BJ (cell line): ENCODE measurements around the gene HSP90AB1. TPM values are rescaled to one million over a fixed set of nuclear protein-coding genes. Genes with fewer than 3 reads are reported as not detected.

Experiments used
- CTCF ChIA-PET: fragments of 350-600 bp; formaldehyde crosslinking; extraction: SDS; loops from one replicate; lab custom pipeline; 2021; ENCODE audit warnings: antibody characterized with exemption, inconsistent platforms; lab: Yijun Ruan, JAX
- POLR2A ChIA-PET: fragments of 300-600 bp; sonication (Branson Sonifier 250); formaldehyde crosslinking; extraction: SDS; loops from one replicate; lab custom pipeline; 2021; ENCODE audit warnings: antibody characterized with exemption; lab: Charles Lee
- DNase-seq: peaks from one replicate; pipeline ENCODE4 v3.0.0-alpha.2; 2011; ENCODE audit warnings: low read depth
- H3K27me3 ChIP-seq: 2 replicates; pipeline ENCODE4 v1.6.0; 2011; ENCODE audit warnings: low read length; ENCODE audit not compliant: control insufficient read depth, insufficient read depth
- H3K36me3 ChIP-seq: 2 replicates; pipeline ENCODE4 v1.5.1; 2011; ENCODE audit warnings: low read length; ENCODE audit not compliant: control insufficient read depth, insufficient read depth
- H3K4me3 ChIP-seq: 2 replicates; pipeline ENCODE4 v1.5.1; 2011; ENCODE audit warnings: low read depth, mild to moderate bottlenecking, control low read depth, low read length
- polyA plus RNA-seq: library from polyadenylated mRNA; depleted of rRNA; stranded (reverse); fragments of >200 nt; gene quantifications from 2 replicates; pipeline ENCODE4 v1.2.3, GENCODE V29; 2011
- TF ChIP-seq, protein P1 (sequence below): IDR thresholded peaks from 2 replicates; pipeline ENCODE4 v1.5.1; 2011; ENCODE audit warnings: low read depth, mild to moderate bottlenecking, control low read depth, inconsistent platforms, low read length, moderate library complexity; ENCODE audit not compliant: insufficient read depth

The HSP90AB1 gene
- polyA plus RNA-seq, 1 experiment, result 578 TPM

DNA sequence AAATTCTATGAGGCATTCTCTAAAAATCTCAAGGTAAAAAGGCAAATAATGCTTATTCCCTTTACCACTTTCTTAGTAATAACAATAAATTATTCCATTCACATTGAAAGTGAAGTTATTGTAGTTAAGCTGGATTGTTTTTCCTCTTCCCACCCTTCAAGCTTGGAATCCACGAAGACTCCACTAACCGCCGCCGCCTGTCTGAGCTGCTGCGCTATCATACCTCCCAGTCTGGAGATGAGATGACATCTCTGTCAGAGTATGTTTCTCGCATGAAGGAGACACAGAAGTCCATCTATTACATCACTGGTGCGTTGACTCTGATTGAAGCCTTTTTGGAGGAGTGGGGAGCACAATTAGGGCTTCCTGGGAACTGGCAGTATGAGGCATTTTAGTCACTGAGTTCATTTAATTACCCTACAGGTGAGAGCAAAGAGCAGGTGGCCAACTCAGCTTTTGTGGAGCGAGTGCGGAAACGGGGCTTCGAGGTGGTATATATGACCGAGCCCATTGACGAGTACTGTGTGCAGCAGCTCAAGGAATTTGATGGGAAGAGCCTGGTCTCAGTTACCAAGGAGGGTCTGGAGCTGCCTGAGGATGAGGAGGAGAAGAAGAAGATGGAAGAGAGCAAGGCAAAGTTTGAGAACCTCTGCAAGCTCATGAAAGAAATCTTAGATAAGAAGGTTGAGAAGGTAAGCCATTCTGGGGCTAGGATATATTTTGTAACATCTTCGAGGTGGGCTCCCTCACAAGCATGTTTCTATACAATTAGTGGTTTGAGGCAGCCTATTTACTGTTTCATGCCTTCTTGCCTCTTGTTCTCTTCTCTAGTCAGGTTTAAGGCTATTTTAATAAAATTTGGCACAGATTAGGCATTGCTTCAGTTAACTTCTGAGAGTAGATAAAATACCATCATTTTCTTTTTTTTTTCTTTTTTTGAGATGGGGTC lies 4.9 kb downstream of the HSP90AB1 start:
- TF ChIP-seq, protein P1, sequence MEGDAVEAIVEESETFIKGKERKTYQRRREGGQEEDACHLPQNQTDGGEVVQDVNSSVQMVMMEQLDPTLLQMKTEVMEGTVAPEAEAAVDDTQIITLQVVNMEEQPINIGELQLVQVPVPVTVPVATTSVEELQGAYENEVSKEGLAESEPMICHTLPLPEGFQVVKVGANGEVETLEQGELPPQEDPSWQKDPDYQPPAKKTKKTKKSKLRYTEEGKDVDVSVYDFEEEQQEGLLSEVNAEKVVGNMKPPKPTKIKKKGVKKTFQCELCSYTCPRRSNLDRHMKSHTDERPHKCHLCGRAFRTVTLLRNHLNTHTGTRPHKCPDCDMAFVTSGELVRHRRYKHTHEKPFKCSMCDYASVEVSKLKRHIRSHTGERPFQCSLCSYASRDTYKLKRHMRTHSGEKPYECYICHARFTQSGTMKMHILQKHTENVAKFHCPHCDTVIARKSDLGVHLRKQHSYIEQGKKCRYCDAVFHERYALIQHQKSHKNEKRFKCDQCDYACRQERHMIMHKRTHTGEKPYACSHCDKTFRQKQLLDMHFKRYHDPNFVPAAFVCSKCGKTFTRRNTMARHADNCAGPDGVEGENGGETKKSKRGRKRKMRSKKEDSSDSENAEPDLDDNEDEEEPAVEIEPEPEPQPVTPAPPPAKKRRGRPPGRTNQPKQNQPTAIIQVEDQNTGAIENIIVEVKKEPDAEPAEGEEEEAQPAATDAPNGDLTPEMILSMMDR, result no peak
- DNase-seq, result no peak
- Histone ChIP-seq H3K4me3 (no peak overlapping the region), H3K36me3 (peaks cover 40% of the 10 kb centered on the region), H3K27me3 (no peaks in the 10 kb centered on the region)
- CTCF ChIA-PET, result interaction anchor here (1.5 to 1.9 kb wide), 4 partner anchors 10 to 152 kb away, joined by 3 to 7 read pairs (median 4); no protein-coding TSS in a partner anchor
- POLR2A ChIA-PET, result interaction anchor here (0.6 kb wide), 1 partner anchor 1432 kb away, joined by 4 read pairs; no protein-coding TSS in a partner anchor

DNA sequence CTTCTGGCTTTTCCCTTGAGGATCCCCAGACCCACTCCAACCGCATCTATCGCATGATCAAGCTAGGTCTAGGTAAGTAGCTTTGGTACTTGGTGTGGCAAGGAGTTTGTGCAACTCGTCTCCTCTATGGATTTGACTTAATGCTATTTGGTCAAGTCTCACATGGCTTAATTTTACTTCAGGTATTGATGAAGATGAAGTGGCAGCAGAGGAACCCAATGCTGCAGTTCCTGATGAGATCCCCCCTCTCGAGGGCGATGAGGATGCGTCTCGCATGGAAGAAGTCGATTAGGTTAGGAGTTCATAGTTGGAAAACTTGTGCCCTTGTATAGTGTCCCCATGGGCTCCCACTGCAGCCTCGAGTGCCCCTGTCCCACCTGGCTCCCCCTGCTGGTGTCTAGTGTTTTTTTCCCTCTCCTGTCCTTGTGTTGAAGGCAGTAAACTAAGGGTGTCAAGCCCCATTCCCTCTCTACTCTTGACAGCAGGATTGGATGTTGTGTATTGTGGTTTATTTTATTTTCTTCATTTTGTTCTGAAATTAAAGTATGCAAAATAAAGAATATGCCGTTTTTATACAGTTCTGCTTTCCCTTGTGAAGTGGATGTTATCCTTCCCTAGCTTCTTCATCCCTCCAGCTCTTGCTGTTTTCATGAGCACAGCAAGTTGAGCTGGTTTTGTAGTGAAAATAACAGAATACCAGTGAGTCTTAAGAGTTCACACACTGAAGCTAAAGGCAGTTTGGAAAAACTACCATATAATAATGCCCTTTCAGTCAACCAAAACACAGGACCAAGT lies 6.6 kb downstream of the HSP90AB1 start:
- CTCF ChIA-PET, result interaction anchor here (0.8 to 4.1 kb wide), 9 partner anchors 9 to 81 kb away, joined by 3 to 26 read pairs (median 5); no protein-coding TSS in a partner anchor
- Histone ChIP-seq H3K4me3 (no peak overlapping the region), H3K36me3 (peaks cover 41% of the 10 kb centered on the region), H3K27me3 (no peaks in the 10 kb centered on the region)
- POLR2A ChIA-PET, result no interaction called here
- TF ChIP-seq, protein P1, result peak; percentile 55
- no peak for DNase-seq

DNA sequence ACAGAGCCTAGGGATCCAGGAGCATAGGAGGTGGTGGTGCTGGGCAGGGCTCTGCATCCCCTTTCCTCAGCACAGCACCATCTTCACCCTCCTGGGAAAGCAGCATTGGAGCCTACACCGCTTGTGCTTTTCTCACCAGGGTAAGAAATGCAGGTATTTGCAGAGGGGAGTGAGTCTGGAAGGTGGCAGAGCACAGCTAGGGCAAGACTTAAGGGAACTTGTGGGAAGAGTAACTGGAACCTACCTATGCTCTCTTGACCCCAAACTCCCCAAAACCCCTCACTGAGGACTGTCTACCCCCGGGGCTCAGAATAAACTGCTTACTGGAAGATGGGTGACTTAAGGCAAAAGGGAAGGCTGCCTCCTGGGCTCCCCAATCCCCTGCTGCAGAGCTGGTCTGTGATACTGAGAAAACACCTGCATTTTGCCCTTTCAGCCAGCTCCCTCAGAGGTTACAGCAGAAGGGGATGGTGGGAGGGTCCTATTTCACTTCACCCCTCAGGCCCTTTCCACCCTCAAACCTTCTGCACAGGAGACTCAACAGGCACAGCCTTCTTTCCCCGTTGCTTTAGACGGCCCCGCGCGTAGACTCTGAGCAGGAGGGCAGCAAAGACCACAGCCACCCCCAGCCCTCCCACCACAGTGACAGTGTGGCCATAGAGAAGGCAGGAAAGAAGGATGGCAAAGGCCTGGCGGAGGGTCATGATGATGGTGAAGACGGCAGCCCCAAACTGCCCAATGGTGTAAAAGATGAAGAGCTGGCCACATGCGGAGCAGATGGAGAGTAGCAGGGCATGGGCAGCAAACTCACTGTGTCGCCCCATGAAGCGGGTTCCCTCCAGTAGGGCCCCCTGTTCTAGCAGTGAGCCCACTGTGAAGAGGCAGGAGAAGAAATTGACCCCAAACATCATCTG lies 7.5 kb downstream of the HSP90AB1 start:
- CTCF ChIA-PET, result interaction anchor here (0.5 to 4.1 kb wide), 13 partner anchors 10 to 468 kb away, joined by 3 to 26 read pairs (median 5); no protein-coding TSS in a partner anchor
- Histone ChIP-seq H3K27me3 (no peaks in the 10 kb centered on the region), H3K4me3 (no peak overlapping the region), H3K36me3 (peaks cover 39% of the 10 kb centered on the region)
- POLR2A ChIA-PET, result no interaction called here
- TF ChIP-seq, protein P1, result no peak
- DNase-seq, result no peak

DNA sequence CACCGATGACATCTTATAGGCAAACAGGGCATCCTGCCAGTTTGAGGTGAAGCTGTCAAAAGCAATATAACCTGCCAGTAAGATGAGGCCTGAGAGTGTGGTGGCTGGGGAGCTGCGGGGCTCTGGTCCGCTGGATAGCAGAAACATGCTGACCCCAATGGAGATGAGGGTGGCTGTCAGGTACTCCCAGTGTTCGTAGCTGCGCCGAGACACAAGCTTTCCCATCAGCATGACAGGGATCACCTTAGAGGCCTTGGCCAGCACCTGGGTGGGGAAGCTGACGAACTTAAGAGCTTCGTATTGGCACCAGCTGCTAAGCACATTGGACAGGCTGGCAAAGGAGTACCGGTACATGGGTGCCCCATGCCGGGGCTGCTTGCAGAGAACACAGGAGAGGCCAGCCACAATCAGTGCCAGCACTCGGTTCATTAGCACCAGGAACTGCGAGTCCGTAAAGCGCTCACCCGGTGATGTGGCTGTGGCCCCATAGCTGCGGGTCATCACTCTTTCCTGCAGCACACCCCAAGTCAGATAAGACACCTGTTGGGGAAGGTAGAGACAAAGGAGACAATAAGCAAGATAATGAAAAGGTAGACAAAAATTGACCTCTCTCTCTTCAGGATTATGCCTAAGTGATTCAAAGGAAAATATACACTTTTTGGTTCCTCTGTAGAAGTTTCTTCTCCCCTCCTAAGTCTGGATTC lies 8.4 kb downstream of the HSP90AB1 start:
- CTCF ChIA-PET, result interaction anchor here (0.8 to 4.1 kb wide), 9 partner anchors 9 to 159 kb away, joined by 3 to 26 read pairs (median 6); no protein-coding TSS in a partner anchor
- POLR2A ChIA-PET, result no interaction called here
- no peak for DNase-seq
- H3K36me3 ChIP-seq, result peaks cover 39% of the 10 kb centered on the region
- TF ChIP-seq, protein P1, result no peak
- no peak overlapping the region for H3K4me3 ChIP-seq
- no peaks in the 10 kb centered on the region for H3K27me3 ChIP-seq
